ENCODE data around the gene RCCD1. TPM values are rescaled to one million over a fixed set of nuclear protein-coding genes. Genes with fewer than 3 reads are reported as not detected.

RCCD1 gene
- total and polyA plus RNA-seq, 12 donors, result 5.5 to 11.8 (median 7.6) TPM

- ATAC-seq (no peak), DNase-seq (no peak)
- 86 to 93% methylated on average over 4 of the region's 4 CpGs for WGBS, 2 donors
- Histone ChIP-seq H3K27me3 (no peaks in the 10 kb centered on the region), H3K36me3 (peaks cover 0 to 72% (median 6%) of the 10 kb centered on the region in 9 donors), H3K4me1 (peaks cover 0 to 38% (median 21%) of the 10 kb centered on the region in 9 donors), H3K27ac (no peak overlapping the region), H3K4me3 (no peak overlapping the region), H3K9me3 (no peaks in the 10 kb centered on the region)
- TF ChIP-seq CTCF (IDR thresholded peaks at IDR 0.05), result no peak
- intact Hi-C loops (cut with DNase I), result loop anchor here in 2 of 10 donors (10.0 kb wide), 2 partner anchors 63 to 73 kb away; partner anchors contain the start of gene VPS33B (in 1 of the 2)
These were observed 7.3 kb downstream of the RCCD1 start for GRCh38 chr15:90962021-90962420.

- 85 to 91% methylated on average over 9 of the region's 9 CpGs for WGBS, 2 donors
- peaks cover 0 to 97% (median 6%) of the 10 kb centered on the region in 9 donors for H3K36me3 ChIP-seq
- intact Hi-C loops (cut with DNase I), result loop anchor here in 2 of 10 donors (10.0 kb wide), 2 partner anchors 59 to 69 kb away; partner anchors contain the start of gene VPS33B (in 1 of the 2)
These were observed 11.6 kb downstream of the RCCD1 start for GRCh38 chr15:90966262-90966661.

GRCh38 chr15:90967206-90967605, 12.5 kb downstream of the RCCD1 start:
- H3K4me3 ChIP-seq, result no peak overlapping the region
- intact Hi-C loops (cut with DNase I), result loop anchor here in 2 of 10 donors (10.0 kb wide), 2 partner anchors 58 to 68 kb away; partner anchors contain the start of gene VPS33B (in 1 of the 2)
- 81 to 93% methylated on average over 5 of the region's 5 CpGs for WGBS, 2 donors
- ATAC-seq (no peak), DNase-seq (no peak)
- H3K36me3 ChIP-seq, result peaks cover 0 to 89% (median 0%) of the 10 kb centered on the region in 9 donors
- no peaks in the 10 kb centered on the region for H3K9me3 ChIP-seq
- H3K27ac ChIP-seq, result no peak overlapping the region
- no peaks in the 10 kb centered on the region for H3K27me3 ChIP-seq
- no peak for TF ChIP-seq CTCF (IDR thresholded peaks at IDR 0.05)
- H3K4me1 ChIP-seq, result no peaks in the 10 kb centered on the region

More at GRCh38 chr15:90966262-90966661, 11.6 kb downstream of the RCCD1 start:
- TF ChIP-seq CTCF (IDR thresholded peaks at IDR 0.05), result no peak
- no peak for ATAC-seq
- H3K9me3 ChIP-seq, result no peaks in the 10 kb centered on the region
- H3K27ac ChIP-seq, result no peak overlapping the region
- H3K27me3 ChIP-seq, result no peaks in the 10 kb centered on the region
- H3K4me1 ChIP-seq, result peaks cover 0 to 2% (median 0%) of the 10 kb centered on the region in 9 donors
- H3K4me3 ChIP-seq, result no peak overlapping the region
- DNase-seq, result no peak

- no peak overlapping the region for H3K4me3 ChIP-seq
These were observed 13.8 kb downstream of the RCCD1 start for GRCh38 chr15:90968434-90968833.

More at GRCh38 chr15:90968434-90968833, 13.8 kb downstream of the RCCD1 start:
- DNase-seq, result no peak
- TF ChIP-seq CTCF (IDR thresholded peaks at IDR 0.05), result no peak
- ATAC-seq, result no peak
- H3K27me3 ChIP-seq, result no peaks in the 10 kb centered on the region
- H3K9me3 ChIP-seq, result no peaks in the 10 kb centered on the region
- no peaks in the 10 kb centered on the region for H3K4me1 ChIP-seq
- H3K27ac ChIP-seq, result no peak overlapping the region
- WGBS, 2 donors, result 100% methylated on average over 1 of the region's 1 CpG
- peaks cover 0 to 89% (median 0%) of the 10 kb centered on the region in 9 donors for H3K36me3 ChIP-seq
- intact Hi-C loops (cut with DNase I), result loop anchor here in 2 of 10 donors (10.0 kb wide), 2 partner anchors 56 to 66 kb away; partner anchors contain the start of gene VPS33B (in 1 of the 2)
